NCI-H1694 treated with DMSO at 0.1 percent for 48 hours (cell line): ENCODE results near the gene FAM13A.

Source experiments
- DNase-seq: peaks from one replicate; lab custom pipeline; 2025; lab: John Stamatoyannopoulos, UW

The FAM13A gene

DNA sequence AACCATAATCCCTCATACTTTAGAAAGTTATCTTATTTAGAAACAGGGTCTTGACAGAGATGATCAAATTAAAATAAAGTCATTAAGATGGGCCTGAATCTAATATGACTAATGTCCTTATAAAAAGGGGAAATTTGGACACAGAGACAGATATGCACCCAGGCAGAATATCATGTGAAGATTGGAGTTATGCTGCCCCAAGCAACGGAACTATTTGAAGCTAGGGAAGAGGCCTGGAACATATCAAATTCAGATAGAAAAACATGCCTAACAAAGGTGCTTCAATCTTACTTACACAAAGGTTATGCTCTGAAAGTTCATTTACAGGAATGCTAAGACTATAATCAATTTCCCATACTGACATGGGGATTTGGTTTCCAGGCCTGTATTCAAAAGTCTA lies 246.7 kb downstream of the FAM13A start:
- no peak for DNase-seq

- no peak for DNase-seq
Measured at GRCh38 chr4:88809576-88810219, 247.3 kb downstream of the FAM13A start.

DNA sequence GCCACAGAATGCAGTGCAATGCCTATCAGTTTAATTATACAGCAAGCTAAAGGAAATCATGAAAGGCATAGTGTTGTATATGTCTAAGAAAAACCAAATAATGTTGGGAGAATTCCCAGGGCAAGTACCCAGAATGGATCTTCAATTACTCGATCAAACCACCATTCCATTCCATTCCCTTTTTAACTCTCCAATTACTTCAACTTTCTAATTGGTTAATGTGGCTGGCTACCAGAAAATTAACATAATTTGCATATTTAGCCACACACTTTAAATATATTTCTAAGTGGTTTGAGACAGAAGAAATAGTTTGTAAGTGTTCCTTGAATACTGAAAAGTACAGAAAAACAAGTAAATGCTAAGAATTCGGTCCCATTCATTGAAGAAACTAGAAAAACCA lies 247.9 kb downstream of the FAM13A start:
- DNase-seq: no peak

DNA sequence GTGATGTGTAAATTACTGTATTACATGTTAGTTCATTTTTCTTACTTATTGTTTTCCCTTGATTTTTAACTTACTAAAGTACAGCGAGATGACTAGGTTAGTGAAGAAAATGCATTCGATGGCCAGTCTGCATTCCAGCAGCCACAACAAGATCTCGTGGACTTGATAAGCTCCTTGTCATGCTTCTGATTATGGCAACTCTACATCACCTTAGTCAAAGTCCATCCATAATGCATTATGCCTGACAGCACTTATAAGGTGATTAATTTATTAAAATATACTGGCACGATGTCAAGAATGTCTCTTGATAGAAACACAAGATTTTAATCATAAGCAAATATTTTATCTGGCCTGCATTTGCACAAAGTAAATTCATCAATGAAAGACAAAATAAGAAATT lies 249.5 kb downstream of the FAM13A start:
- no peak for DNase-seq

- DNase-seq: no peak
Measured at GRCh38 chr4:88804234-88804633, 252.8 kb downstream of the FAM13A start.

- no peak for DNase-seq
Measured at GRCh38 chr4:88803600-88804096, 253.3 kb downstream of the FAM13A start.

DNA sequence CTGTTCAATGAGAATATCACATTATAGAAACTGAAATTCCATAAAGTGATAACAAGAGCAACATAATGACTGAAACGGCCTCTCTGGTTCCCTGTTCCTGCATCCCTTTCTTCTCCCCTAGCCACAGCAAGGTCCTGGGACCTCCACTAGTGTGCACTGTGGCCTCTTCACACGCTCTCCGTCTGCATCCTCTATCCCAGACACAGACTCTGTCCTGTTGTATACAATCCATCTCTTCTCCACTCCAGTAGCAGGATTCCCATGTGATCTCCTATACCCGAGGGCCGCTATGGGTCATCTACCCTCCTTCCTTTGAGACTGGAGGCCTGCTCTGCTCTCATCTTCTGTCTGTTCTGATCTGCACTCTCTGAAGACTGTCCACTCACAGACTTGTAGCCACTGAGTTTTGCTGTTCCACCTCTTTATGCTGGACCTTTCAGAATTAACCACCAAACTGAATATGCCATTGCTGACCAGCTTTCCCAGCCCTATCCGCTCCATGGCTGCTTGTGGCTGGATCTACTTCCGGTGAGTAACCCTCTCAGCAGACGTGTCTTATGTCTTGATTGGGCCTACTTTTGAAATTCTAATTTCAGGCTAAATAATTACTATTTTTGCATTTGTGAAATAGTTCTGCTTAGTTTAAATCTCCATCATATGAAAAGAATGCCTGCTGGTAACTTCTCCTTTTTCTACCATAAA lies 254.2 kb downstream of the FAM13A start:
- no peak for DNase-seq

DNA sequence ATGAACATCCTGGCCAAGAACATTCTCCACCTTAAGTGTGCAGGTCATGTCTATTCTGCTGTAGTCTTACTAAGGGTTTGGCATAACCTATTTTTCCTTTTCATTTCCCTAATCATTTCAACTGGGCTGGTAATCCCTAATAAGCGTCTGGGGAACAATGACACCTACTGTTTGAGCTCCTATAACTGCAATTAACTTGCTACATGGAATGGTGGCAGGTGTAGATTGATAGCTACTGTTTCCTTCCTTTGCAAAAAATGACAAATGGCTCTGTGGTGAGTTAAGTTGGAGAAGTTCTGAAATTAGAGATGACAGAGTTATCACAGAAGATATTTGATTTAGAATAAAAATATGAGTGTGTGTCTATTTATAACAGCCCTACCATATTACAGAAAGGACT lies 254.8 kb downstream of the FAM13A start:
- no peak for DNase-seq

DNA sequence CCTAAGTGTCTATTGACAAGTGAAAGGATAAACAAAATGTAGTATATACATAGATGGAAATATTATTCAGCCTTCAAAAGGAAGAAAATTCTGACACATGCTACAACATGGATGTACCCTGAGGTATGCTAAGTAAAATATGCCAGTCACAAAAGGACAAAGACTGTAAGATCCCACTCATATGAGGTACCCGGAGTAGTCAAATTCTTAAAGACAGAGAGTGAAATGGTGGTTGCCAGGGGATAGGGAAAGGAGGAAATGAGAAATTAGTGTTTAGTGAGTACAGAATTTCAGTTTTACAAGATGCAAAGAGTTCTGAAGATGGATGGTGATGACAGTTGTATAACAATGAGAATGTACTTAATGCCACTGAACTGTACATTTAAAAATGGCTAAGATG lies 257.1 kb downstream of the FAM13A start:
- no peak for DNase-seq

DNA sequence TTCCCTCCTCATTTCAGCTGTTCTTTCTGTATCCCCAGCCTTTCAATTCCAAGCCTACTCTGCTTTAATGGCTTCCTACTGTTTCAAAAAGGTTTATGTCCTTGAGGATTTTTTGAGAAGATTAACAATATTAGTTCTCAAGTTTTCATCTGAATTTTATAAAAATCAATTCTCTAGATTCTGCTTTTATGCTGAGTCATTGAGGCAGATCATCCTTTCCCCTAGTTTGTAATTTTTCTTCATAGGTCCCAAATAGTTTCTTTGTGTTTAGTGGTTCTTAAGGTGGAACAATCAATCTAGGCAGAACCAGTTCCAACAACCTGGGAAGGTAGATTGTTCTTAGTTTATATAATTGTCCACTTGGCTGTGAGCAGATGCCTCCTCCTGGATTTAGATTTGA lies 259.3 kb downstream of the FAM13A start:
- DNase-seq: no peak

- DNase-seq: no peak
Measured at GRCh38 chr4:88796545-88796944, 260.4 kb downstream of the FAM13A start.

DNA sequence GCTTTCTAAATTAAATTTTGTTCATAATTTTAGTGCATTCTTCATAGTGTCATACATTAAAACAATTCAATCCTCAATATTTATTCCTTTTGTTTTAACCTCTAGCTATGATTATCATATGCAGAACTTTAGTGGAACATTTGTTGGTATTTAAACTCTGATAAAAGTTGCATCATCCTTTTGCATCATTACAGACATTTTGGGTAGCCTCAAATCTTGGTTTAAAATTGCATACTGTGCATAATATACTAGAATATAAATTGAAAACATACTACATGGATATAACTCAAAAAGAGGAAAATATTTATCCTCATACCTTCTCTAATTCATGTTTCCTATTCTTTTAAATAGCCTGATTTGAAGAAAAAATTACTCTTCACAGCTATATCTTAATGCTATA lies 262.0 kb downstream of the FAM13A start:
- no peak for DNase-seq

GRCh38 chr4:88794087-88794690 lies 262.8 kb downstream of the FAM13A start:
- no peak for DNase-seq

DNA sequence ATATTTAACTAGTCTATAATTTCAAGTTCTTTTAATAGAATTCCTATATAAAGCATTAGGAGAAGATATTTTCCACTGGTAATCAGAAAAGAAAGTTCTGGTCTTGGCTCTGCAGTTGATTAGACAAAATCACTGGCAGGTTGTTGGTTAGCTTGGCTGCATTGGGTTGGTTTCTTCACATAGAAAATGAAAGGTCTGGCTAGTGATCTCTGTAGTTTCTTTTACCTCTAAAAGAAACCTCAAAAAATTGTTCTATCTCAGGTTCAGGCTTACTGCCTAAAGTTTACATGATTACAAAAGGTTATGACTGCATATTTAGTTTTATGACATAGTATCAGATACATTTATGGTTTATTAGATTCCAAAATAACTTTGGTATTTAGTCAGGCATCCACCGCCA lies 263.5 kb downstream of the FAM13A start:
- DNase-seq: no peak

- DNase-seq: no peak
Measured at GRCh38 chr4:88792821-88793220, 264.2 kb downstream of the FAM13A start.

- no peak for DNase-seq
Measured at GRCh38 chr4:88792268-88792781, 264.7 kb downstream of the FAM13A start.

- peak; percentile 30 for DNase-seq
Measured at GRCh38 chr4:88791274-88791673, 265.7 kb downstream of the FAM13A start.

GRCh38 chr4:88788895-88789294 lies 268.1 kb downstream of the FAM13A start:
- no peak for DNase-seq

DNA sequence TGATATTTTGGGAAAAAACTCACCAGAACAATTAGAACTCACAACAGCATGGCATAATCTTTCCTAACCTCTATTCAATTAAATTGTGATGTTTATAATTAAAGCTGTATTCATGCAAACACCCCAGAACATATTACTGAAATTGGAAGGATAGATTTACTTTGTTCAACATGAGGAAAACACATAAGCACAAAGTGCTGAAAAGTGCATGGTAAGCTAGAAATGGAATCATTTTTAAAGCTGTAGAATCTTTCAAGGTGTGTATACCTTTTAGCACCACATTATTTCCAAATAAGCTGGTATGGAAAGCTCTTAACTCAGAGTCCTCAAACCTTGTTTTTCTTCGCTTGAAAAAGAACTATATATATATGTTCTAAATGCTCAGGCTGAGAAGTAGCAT lies 268.6 kb downstream of the FAM13A start:
- no peak for DNase-seq

GRCh38 chr4:88786011-88786410 lies 271.0 kb downstream of the FAM13A start:
- no peak for DNase-seq

GRCh38 chr4:88780389-88780788 lies 276.6 kb downstream of the FAM13A start:
- DNase-seq: no peak

DNA sequence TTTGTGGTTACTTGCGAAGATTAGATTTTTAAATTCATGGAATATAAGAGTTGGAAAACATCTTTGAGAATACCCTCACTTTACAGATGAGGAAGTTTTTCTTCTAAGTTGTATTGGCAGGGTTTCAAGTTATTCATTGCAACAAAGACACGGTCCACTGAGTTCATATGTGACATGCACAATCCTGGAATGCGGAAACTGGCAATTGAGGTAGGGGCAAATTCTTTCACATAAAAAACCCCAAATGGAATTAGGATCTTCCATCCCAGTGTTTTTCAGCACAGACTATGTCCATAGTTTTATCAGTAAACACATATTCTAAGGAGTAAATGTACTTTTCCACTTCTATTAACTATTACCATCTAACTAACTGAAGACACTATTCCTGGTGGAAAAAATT lies 277.6 kb downstream of the FAM13A start:
- DNase-seq: no peak

DNA sequence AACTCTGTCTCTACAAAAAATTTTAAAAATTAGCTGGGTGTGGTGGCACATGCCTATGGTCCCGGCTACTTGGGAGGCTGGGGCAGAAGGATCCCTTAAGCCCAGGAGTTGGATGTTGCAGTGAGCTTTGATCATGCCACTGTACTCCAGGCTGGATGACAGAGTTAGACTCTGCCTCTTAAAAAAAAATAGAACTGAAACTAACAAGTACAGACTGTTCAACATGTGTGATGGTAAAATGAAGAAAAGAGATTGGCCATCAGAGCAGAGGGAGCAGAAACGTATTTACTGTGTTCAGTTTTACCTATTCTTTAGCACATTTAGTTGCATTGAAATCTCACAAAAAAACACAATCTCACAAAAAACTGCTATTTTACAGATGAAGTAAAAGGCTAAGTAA lies 281.5 kb downstream of the FAM13A start:
- no peak for DNase-seq
